HepG2 (cell line): ENCODE measurements around the gene VSIG10L. TPM values are rescaled to one million over a fixed set of nuclear protein-coding genes. Genes with fewer than 3 reads are reported as not detected.

Source experiments
- ERF ChIP-seq: IDR thresholded peaks from 2 replicates; pipeline ENCODE4 v1.6.1; 2018; ENCODE audit warnings: missing biosample characterization, missing genetic modification reagents
- FOXO1 ChIP-seq: sonication (generic); formaldehyde crosslinking; IDR thresholded peaks from 2 replicates; pipeline ENCODE4 v1.4.0; 2020; ENCODE audit warnings: missing genetic modification reagents
- HNF4G ChIP-seq, 2 experiments: sonication (generic) in 1 of 2; formaldehyde crosslinking in 1 of 2; IDR thresholded peaks; 2 replicates each; pipeline versions ENCODE4 v1.4.0 to v1.6.1; 2011 to 2020; ENCODE audit warnings: borderline replicate concordance in 2 of 2, low read depth in 2 of 2, mild to moderate bottlenecking in 2 of 2, low read length in 1 of 2, missing genetic modification reagents in 1 of 2, moderate library complexity in 1 of 2
- IKZF1 ChIP-seq: fragments of 450-650 bp; IDR thresholded peaks from 2 replicates; pipeline ENCODE4 v1.7.1; 2016
- IRX3 ChIP-seq: sonication (generic); formaldehyde crosslinking; IDR thresholded peaks from 2 replicates; pipeline ENCODE4 v1.8.1; 2023; ENCODE audit warnings: mild to moderate bottlenecking, low read depth, missing genetic modification reagents, borderline replicate concordance
- KDM5B ChIP-seq: sonication (generic); formaldehyde crosslinking; IDR thresholded peaks from 2 replicates; pipeline ENCODE4 v1.4.0; 2020; ENCODE audit warnings: missing genetic modification reagents, mild to moderate bottlenecking, borderline replicate concordance
- KLF12 ChIP-seq: sonication (generic); formaldehyde crosslinking; IDR thresholded peaks from 2 replicates; pipeline ENCODE4 v1.4.0; 2020; ENCODE audit warnings: missing genetic modification reagents, borderline replicate concordance
- MAFK ChIP-seq, 2 experiments: IDR thresholded peaks in 1 of 2; conservative IDR thresholded peaks in 1 of 2; 2 replicates each; pipeline ENCODE4 v1.6.1; 2011; ENCODE audit warnings: improper control_type of control experiment in 2 of 2, low read length in 2 of 2
- MAZ ChIP-seq, 2 experiments: sonication (generic) in 1 of 2; formaldehyde crosslinking in 1 of 2; IDR thresholded peaks; 2 replicates each; pipeline versions ENCODE4 v1.5.0 to v1.6.1; 2012 to 2020; ENCODE audit warnings: low read depth in 2 of 2, mild to moderate bottlenecking in 2 of 2, borderline replicate concordance in 1 of 2, improper control_type of control experiment in 1 of 2, low read length in 1 of 2, missing genetic modification reagents in 1 of 2, moderate library complexity in 1 of 2
- MBD4 ChIP-seq: IDR thresholded peaks from 2 replicates; pipeline ENCODE4 v1.6.1; 2012; ENCODE audit warnings: low read length, inconsistent platforms, borderline replicate concordance
- PAWR ChIP-seq: sonication (generic); formaldehyde crosslinking; IDR thresholded peaks from 2 replicates; pipeline ENCODE4 v1.4.0; 2020; ENCODE audit warnings: missing genetic modification reagents, mild to moderate bottlenecking, borderline replicate concordance
- POLR2AphosphoS2 ChIP-seq: IDR thresholded peaks from 2 replicates; pipeline ENCODE4 v1.6.1; 2011; ENCODE audit warnings: low read depth, low read length, improper control_type of control experiment
- POLR2AphosphoS5 ChIP-seq: IDR thresholded peaks from 2 replicates; pipeline ENCODE4 v1.6.1; 2012; ENCODE audit warnings: low read depth, low read length
- PTBP1 ChIP-seq: fragments of 200-400 bp; formaldehyde crosslinking; IDR thresholded peaks from 2 replicates; pipeline ENCODE4 v1.6.1; 2018; ENCODE audit warnings: low read length, low read depth; ENCODE audit not compliant: poor library complexity, severe bottlenecking
- RAD21 ChIP-seq: fragments of 450-650 bp; formaldehyde crosslinking; IDR thresholded peaks from 2 replicates; pipeline ENCODE4 v1.5.0; 2020; ENCODE audit warnings: mild to moderate bottlenecking
- TBX3 ChIP-seq: fragments of 450-650 bp; IDR thresholded peaks from 2 replicates; pipeline ENCODE4 v1.6.1; 2017; ENCODE audit warnings: antibody characterized with exemption, mild to moderate bottlenecking, inconsistent platforms, borderline replicate concordance
- THYN1 ChIP-seq: sonication (generic); formaldehyde crosslinking; IDR thresholded peaks from 2 replicates; pipeline ENCODE4 v1.8.1; 2023; ENCODE audit warnings: low read depth, mild to moderate bottlenecking, moderate library complexity, missing genetic modification reagents, borderline replicate concordance
- YEATS4 ChIP-seq: sonication (generic); formaldehyde crosslinking; IDR thresholded peaks from 2 replicates; pipeline ENCODE4 v1.4.0; 2020; ENCODE audit warnings: missing genetic modification reagents, borderline replicate concordance
- ZBTB3 ChIP-seq: sonication (generic); formaldehyde crosslinking; IDR thresholded peaks from 2 replicates; pipeline ENCODE4 v1.4.0; 2020; ENCODE audit warnings: low read depth, mild to moderate bottlenecking, moderate library complexity, missing genetic modification reagents, borderline replicate concordance
- ZFP41 ChIP-seq: sonication (generic); formaldehyde crosslinking; IDR thresholded peaks from 2 replicates; pipeline ENCODE4 v1.4.0; 2020; ENCODE audit warnings: mild to moderate bottlenecking, missing genetic modification reagents, borderline replicate concordance
- ZNF274 ChIP-seq: sonication (generic); formaldehyde crosslinking; IDR thresholded peaks from 2 replicates; pipeline ENCODE4 v1.5.1; 2020; ENCODE audit warnings: mild to moderate bottlenecking, missing genetic modification reagents
- ZNF547 ChIP-seq: sonication (generic); formaldehyde crosslinking; IDR thresholded peaks from 2 replicates; pipeline ENCODE4 v1.5.1; 2020; ENCODE audit warnings: mild to moderate bottlenecking, missing genetic modification reagents
- ZNF563 ChIP-seq: sonication (generic); formaldehyde crosslinking; IDR thresholded peaks from 2 replicates; pipeline ENCODE4 v1.8.0; 2022; ENCODE audit warnings: mild to moderate bottlenecking, moderate library complexity, missing genetic modification reagents
- ZNF607 ChIP-seq: sonication (generic); formaldehyde crosslinking; IDR thresholded peaks from 2 replicates; pipeline ENCODE4 v1.5.1; 2020; ENCODE audit warnings: missing genetic modification reagents, mild to moderate bottlenecking, borderline replicate concordance
- ZNF674 ChIP-seq: sonication (generic); formaldehyde crosslinking; IDR thresholded peaks from 2 replicates; pipeline ENCODE4 v1.5.0; 2020; ENCODE audit warnings: low read depth, mild to moderate bottlenecking, missing genetic modification reagents
- ZNF792 ChIP-seq: IDR thresholded peaks from 2 replicates; pipeline ENCODE4 v1.6.1; 2016
- polyA plus RNA-seq, 8 experiments: library from polyadenylated mRNA; depleted of rRNA in 3 of 8; stranded (reverse) in 7 of 8; unstranded in 1 of 8; fragments of >200 nt; fragmentation: Illumina TruSeq in 4 of 8; extraction: Trizol in 4 of 8; gene quantifications; 2 replicates each; pipeline versions ENCODE4 v1.2.1 to v1.2.3, GENCODE V29; 2011 to 2016; ENCODE audit warnings: low read depth in 4 of 8, missing spikeins in 1 of 8, mixed read lengths in 1 of 8; ENCODE audit not compliant: insufficient read depth in 1 of 8
- total RNA-seq, 5 experiments: library from RNA; depleted of rRNA; stranded (reverse); fragments of >200 nt; fragmentation: Illumina TruSeq; extraction: Trizol; gene quantifications; 2 replicates each; pipeline ENCODE4 v1.2.3, GENCODE V29; 2016; ENCODE audit warnings: low read depth in 1 of 5
- TF ChIP-seq, protein P1 (sequence below): sonication (generic); formaldehyde crosslinking; IDR thresholded peaks from 2 replicates; pipeline ENCODE4 v1.5.0; 2020; ENCODE audit warnings: missing genetic modification reagents
- TF ChIP-seq, protein P2 (sequence below): sonication (generic); formaldehyde crosslinking; IDR thresholded peaks from 2 replicates; pipeline ENCODE4 v1.4.0; 2020; ENCODE audit warnings: mild to moderate bottlenecking, missing genetic modification reagents

The VSIG10L gene
- total and polyA plus RNA-seq, 2 of the 13 experiments (the other 11 are each of a cell fraction or from before 2014, with no cell fraction given), result 2.7 to 8.5 TPM

DNA sequence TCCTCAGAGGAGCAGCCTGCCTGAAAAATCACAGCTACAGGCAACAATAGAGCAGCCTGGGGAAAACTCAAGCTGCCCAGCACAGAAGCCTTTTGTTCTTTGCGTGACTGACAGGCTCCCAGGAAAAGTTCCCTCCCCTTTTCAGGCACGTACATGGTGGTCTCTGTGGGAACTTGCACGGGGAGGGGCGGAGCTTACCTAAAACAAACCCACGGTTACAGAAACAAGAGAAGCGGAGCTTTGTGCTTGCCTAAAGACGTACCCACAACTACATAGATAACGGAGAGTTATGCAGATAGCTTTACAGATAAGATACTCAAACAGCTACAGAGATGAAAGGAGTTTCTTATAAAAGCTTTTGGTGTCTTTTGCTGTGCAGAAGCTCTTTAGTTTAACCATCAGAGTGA lies 12.8 kb upstream of the VSIG10L start (continued):
- no peak for TF ChIP-seq PAWR (CRISPR knock-in tag)
- TF ChIP-seq, protein P1, sequence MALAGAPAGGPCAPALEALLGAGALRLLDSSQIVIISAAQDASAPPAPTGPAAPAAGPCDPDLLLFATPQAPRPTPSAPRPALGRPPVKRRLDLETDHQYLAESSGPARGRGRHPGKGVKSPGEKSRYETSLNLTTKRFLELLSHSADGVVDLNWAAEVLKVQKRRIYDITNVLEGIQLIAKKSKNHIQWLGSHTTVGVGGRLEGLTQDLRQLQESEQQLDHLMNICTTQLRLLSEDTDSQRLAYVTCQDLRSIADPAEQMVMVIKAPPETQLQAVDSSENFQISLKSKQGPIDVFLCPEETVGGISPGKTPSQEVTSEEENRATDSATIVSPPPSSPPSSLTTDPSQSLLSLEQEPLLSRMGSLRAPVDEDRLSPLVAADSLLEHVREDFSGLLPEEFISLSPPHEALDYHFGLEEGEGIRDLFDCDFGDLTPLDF, result no peak
- TF ChIP-seq ZNF792, result peak; percentile 37; the same call in 1 of the 2 replicates
- TF ChIP-seq, protein P2, sequence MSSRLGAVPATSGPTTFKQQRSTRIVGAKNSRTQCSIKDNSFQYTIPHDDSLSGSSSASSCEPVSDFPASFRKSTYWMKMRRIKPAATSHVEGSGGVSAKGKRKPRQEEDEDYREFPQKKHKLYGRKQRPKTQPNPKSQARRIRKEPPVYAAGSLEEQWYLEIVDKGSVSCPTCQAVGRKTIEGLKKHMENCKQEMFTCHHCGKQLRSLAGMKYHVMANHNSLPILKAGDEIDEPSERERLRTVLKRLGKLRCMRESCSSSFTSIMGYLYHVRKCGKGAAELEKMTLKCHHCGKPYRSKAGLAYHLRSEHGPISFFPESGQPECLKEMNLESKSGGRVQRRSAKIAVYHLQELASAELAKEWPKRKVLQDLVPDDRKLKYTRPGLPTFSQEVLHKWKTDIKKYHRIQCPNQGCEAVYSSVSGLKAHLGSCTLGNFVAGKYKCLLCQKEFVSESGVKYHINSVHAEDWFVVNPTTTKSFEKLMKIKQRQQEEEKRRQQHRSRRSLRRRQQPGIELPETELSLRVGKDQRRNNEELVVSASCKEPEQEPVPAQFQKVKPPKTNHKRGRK (CRISPR knock-in tag), result no peak
- no peak for TF ChIP-seq ZNF563 (CRISPR knock-in tag)
- no peak for TF ChIP-seq ZBTB3 (CRISPR knock-in tag)
- no peak for TF ChIP-seq POLR2AphosphoS2
- no peak for TF ChIP-seq KLF12
- TF ChIP-seq MBD4, result no peak
- no peak for TF ChIP-seq ZNF607 (CRISPR knock-in tag)
- TF ChIP-seq ZNF547 (CRISPR knock-in tag), result no peak
- 0 out of 2 replicates have a peak, but pooled peaks have one; percentile 25 for TF ChIP-seq YEATS4 (CRISPR knock-in tag)
- TF ChIP-seq MAFK (conservative IDR thresholded peaks at IDR 0.05 in 1 of 2, IDR thresholded peaks at IDR 0.05 in 1 of 2; ENCODE audit: low read length in 2 of 2), result no peak
- no peak for TF ChIP-seq ZFP41
- no peak for TF ChIP-seq MAZ (IDR thresholded peaks at IDR 0.05; ENCODE audit: borderline replicate concordance, low read depth, low read length)
- no peak for TF ChIP-seq MAZ (CRISPR knock-in tag; IDR thresholded peaks at IDR 0.05; ENCODE audit: low read depth)
- TF ChIP-seq POLR2AphosphoS5, result peak; percentile 7; the same call in 1 of the 2 replicates
- TF ChIP-seq PTBP1, result no peak
- TF ChIP-seq TBX3, result no peak
- peak; percentile 33; the same call in 1 of the 2 replicates for TF ChIP-seq HNF4G (IDR thresholded peaks at IDR 0.05; ENCODE audit: borderline replicate concordance, low read depth, low read length)
- no peak for TF ChIP-seq HNF4G (CRISPR knock-in tag; IDR thresholded peaks at IDR 0.05; ENCODE audit: borderline replicate concordance, low read depth)
- no peak for TF ChIP-seq ZNF274 (CRISPR knock-in tag)
- no peak for TF ChIP-seq ERF (CRISPR knock-in tag)
- no peak for TF ChIP-seq KDM5B (CRISPR knock-in tag)
- TF ChIP-seq IKZF1, result no peak
- no peak for TF ChIP-seq IRX3 (CRISPR knock-in tag)
- no peak for TF ChIP-seq THYN1 (CRISPR knock-in tag)
- TF ChIP-seq FOXO1 (CRISPR knock-in tag), result peak; percentile 71
- TF ChIP-seq RAD21 (CRISPR knock-in tag), result no peak
- TF ChIP-seq ZNF674, result no peak
